Neural progenitor cell (in vitro differentiated cells): ENCODE data around the gene CCDC63. TPM values are rescaled to one million over a fixed set of nuclear protein-coding genes. Genes with fewer than 3 reads are reported as not detected.

ENCODE experiments used
- DNase-seq: peaks from one replicate; pipeline ENCODE4 v3.0.0-alpha.2; 2016; ENCODE audit warnings: low spot score
- H2AFZ ChIP-seq: fragments of 200-600 bp; sonication (generic); replicated peaks from 2 replicates; pipeline ENCODE4 v1.6.1; 2016; ENCODE audit warnings: antibody characterized with exemption
- H3F3A ChIP-seq: fragments of 200-600 bp; sonication (generic); 2 replicates; pipeline ENCODE4 v1.6.1; 2016; ENCODE audit warnings: antibody characterized with exemption, low read depth
- H3K27ac ChIP-seq: fragments of 200-600 bp; sonication (generic); 2 replicates; pipeline ENCODE4 v1.5.1; 2016; ENCODE audit warnings: mild to moderate bottlenecking
- H3K27me3 ChIP-seq: fragments of 200-600 bp; sonication (generic); 2 replicates; pipeline ENCODE4 v1.6.1; 2016; ENCODE audit warnings: mild to moderate bottlenecking, moderate library complexity
- H3K36me3 ChIP-seq: fragments of 200-600 bp; sonication (generic); 2 replicates; pipeline ENCODE4 v1.5.1; 2016
- H3K4me1 ChIP-seq: fragments of 200-600 bp; sonication (generic); 2 replicates; pipeline ENCODE4 v1.6.1; 2016; ENCODE audit warnings: mixed run types
- H3K4me2 ChIP-seq: fragments of 200-600 bp; sonication (generic); 2 replicates; pipeline ENCODE4 v1.6.1; 2016
- H3K4me3 ChIP-seq: fragments of 200-600 bp; sonication (generic); 2 replicates; pipeline ENCODE4 v1.5.1; 2016
- H3K79me2 ChIP-seq: fragments of 200-600 bp; sonication (generic); 2 replicates; pipeline ENCODE4 v1.6.1; 2016; ENCODE audit warnings: low read depth
- H3K9ac ChIP-seq: fragments of 200-600 bp; sonication (generic); 2 replicates; pipeline ENCODE4 v1.6.1; 2016
- H3K9me3 ChIP-seq: fragments of 200-600 bp; sonication (generic); 2 replicates; pipeline ENCODE4 v1.5.1; 2016; ENCODE audit warnings: low read depth
- H4K20me1 ChIP-seq: fragments of 200-600 bp; sonication (generic); 2 replicates; pipeline ENCODE4 v1.6.1; 2016; ENCODE audit warnings: low read depth
- H3K27ac Mint-ChIP-seq: 3 replicates; pipeline ENCODE4 v1.8.0; 2021; ENCODE audit warnings: mixed read lengths
- H3K27me3 Mint-ChIP-seq: 2 replicates; pipeline ENCODE4 v1.8.0; 2022; ENCODE audit warnings: low read depth, mild to moderate bottlenecking, inconsistent platforms, moderate library complexity, mixed read lengths; ENCODE audit not compliant: insufficient read depth
- H3K36me3 Mint-ChIP-seq: 3 replicates; pipeline ENCODE4 v1.8.0; 2021; ENCODE audit warnings: mixed read lengths
- H3K4me1 Mint-ChIP-seq: 3 replicates; pipeline ENCODE4 v1.8.0; 2021; ENCODE audit warnings: mixed read lengths
- H3K4me3 Mint-ChIP-seq: 3 replicates; pipeline ENCODE4 v1.8.0; 2021; ENCODE audit warnings: mild to moderate bottlenecking, moderate library complexity, mixed read lengths
- H3K9me3 Mint-ChIP-seq: 3 replicates; pipeline ENCODE4 v1.8.0; 2020; ENCODE audit warnings: mixed read lengths
- EZH2 ChIP-seq: fragments of 200-600 bp; sonication (generic); IDR thresholded peaks from 2 replicates; pipeline ENCODE4 v1.6.1; 2017; ENCODE audit warnings: antibody characterized with exemption, mild to moderate bottlenecking, moderate library complexity
- EZH2phosphoT487 ChIP-seq: fragments of 200-600 bp; sonication (generic); IDR thresholded peaks from 2 replicates; pipeline ENCODE4 v1.6.1; 2017; ENCODE audit warnings: antibody characterized with exemption
- total RNA-seq: library from RNA; depleted of rRNA; stranded (reverse); fragments of >200 nt; gene quantifications from 2 replicates; pipeline ENCODE4 v1.2.3, GENCODE V29; 2015; ENCODE audit warnings: low replicate concordance
- TF ChIP-seq, protein P1 (sequence below): fragments of 200-600 bp; sonication (generic); IDR thresholded peaks from 2 replicates; pipeline ENCODE4 v1.5.1; 2017; ENCODE audit warnings: antibody characterized with exemption, mild to moderate bottlenecking

The CCDC63 gene
- total RNA-seq, 1 donor from 2014 or later: 0.24 TPM

DNA sequence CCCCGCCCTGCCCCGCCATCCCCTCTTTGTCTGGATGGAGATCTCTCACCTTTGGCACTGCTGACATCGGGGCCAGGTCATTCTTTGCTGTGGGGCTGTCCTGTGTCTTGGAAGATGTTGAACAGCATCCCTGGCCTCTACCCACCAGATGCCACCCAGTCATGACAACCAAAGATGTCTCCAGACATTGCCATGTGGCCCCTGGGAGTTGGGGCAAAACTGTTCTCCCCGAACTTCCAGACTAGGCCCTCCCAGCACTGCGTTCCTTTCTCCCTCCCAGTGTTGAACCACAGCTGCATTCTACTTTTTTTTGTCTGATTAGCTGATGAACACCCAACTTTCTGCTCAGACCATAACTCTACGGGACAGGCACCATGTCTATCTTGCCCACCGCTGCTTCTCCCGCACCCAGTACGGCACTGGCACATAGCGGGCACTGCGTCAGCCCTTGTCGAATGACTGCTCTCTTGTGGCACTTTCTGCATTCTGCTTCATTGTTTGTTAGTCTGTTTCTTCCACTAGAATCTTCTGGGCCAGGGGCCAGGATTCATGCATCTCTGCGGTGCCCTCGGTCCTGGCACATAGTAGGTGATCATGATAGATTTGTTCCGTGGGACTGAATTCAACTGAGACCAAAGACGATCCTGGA is 86.7 kb downstream of the CCDC63 start:
- H3K4me1 ChIP-seq: peaks cover 12% of the 10 kb centered on the region

DNA sequence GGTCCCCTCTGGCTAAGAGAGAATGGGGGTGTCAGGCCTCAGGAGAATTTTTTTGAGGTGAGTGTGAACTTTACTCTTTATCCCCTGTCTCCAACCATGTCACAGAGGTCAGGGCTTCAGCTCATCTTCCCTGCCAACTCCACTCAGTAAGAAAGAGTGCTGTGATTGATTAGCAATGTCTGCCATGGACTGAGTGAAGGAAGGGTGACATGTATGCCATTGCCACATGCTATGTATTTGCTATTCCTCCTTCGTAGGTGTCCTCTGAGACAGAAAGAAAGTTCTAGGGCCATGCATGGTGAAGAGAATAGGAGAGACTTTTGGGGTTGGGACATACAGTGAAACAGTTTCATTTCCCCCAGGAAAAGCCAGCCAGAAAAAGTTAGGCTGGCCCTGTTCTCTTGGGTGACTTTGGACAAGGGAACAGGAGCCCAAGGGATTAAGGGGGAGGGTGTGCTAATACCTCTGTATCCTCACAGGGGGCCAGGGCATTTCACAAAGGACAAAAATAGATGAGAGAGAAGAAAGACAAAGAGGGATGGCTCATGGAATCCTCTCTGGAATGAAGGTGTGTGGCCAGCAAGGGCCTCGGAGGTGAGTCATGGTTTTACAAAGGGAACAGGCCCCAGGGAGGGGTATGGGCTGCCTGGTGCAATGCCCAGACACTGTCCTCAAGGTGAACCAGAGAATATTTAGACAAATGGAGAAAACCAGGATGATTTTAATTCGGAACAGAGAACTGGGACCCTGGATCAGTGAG is 87.5 kb downstream of the CCDC63 start:
- TF ChIP-seq EZH2phosphoT487: no peak
- peaks cover 7% of the 10 kb centered on the region for H3K4me1 Mint-ChIP-seq
- Histone ChIP-seq H3K4me3 (no peak overlapping the region), H3K27me3 (peaks cover 36% of the 10 kb centered on the region), H3K9me3 (no peaks in the 10 kb centered on the region), H3F3A (peaks cover 27% of the 10 kb centered on the region), H2AFZ (no peak overlapping the region), H3K36me3 (no peaks in the 10 kb centered on the region), H3K9ac (no peak overlapping the region), H3K27ac (no peak overlapping the region), H4K20me1 (no peaks in the 10 kb centered on the region), H3K4me1 (peaks cover 9% of the 10 kb centered on the region), H3K79me2 (no peaks in the 10 kb centered on the region), H3K4me2 (no peak overlapping the region)
- H3K9me3 Mint-ChIP-seq: no peaks in the 10 kb centered on the region
- no peak overlapping the region for H3K4me3 Mint-ChIP-seq
- H3K36me3 Mint-ChIP-seq: no peaks in the 10 kb centered on the region
- peak; percentile 38 for DNase-seq
- no peak overlapping the region for H3K27ac Mint-ChIP-seq
- peaks cover 6% of the 10 kb centered on the region for H3K27me3 Mint-ChIP-seq

More for the DNA sequence above, 86.7 kb downstream of the CCDC63 start:
- Histone ChIP-seq H3K36me3 (no peaks in the 10 kb centered on the region), H3K27ac (no peak overlapping the region), H3K4me2 (no peak overlapping the region), H4K20me1 (no peaks in the 10 kb centered on the region), H3K9me3 (no peaks in the 10 kb centered on the region), H3K79me2 (no peaks in the 10 kb centered on the region), H3F3A (peaks cover 27% of the 10 kb centered on the region), H3K27me3 (peaks cover 34% of the 10 kb centered on the region), H3K4me3 (no peak overlapping the region), H3K9ac (no peak overlapping the region), H2AFZ (no peak overlapping the region)
- Mint-ChIP-seq H3K4me3 (no peak overlapping the region), H3K27me3 (peaks cover 6% of the 10 kb centered on the region), H3K9me3 (no peaks in the 10 kb centered on the region), H3K36me3 (no peaks in the 10 kb centered on the region), H3K27ac (no peak overlapping the region), H3K4me1 (peaks cover 7% of the 10 kb centered on the region)
- TF ChIP-seq EZH2phosphoT487 (no peak), EZH2 (no peak)
- TF ChIP-seq, protein P1, sequence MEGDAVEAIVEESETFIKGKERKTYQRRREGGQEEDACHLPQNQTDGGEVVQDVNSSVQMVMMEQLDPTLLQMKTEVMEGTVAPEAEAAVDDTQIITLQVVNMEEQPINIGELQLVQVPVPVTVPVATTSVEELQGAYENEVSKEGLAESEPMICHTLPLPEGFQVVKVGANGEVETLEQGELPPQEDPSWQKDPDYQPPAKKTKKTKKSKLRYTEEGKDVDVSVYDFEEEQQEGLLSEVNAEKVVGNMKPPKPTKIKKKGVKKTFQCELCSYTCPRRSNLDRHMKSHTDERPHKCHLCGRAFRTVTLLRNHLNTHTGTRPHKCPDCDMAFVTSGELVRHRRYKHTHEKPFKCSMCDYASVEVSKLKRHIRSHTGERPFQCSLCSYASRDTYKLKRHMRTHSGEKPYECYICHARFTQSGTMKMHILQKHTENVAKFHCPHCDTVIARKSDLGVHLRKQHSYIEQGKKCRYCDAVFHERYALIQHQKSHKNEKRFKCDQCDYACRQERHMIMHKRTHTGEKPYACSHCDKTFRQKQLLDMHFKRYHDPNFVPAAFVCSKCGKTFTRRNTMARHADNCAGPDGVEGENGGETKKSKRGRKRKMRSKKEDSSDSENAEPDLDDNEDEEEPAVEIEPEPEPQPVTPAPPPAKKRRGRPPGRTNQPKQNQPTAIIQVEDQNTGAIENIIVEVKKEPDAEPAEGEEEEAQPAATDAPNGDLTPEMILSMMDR: no peak
- DNase-seq: no peak

DNA sequence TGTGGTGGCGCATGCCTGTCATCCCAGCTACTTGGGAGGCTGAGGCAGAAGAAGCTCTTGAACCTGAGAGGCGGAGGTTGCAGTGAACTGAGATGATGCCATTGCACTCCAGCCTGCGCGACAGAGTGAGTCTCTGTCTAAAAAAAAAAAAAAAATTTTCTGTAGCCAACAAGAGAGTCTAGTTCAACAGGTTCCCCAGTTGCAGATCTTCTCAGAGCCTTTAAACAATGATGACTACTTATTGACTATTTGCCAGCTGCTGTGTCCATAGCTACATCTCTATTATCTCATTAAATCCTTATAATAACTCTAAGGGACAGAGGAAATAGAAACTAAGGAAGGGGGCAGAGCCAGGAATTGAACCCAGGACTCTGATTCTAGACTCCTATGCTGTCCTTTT is 88.8 kb downstream of the CCDC63 start:
- H2AFZ ChIP-seq: no peak overlapping the region
- Mint-ChIP-seq H3K9me3 (no peaks in the 10 kb centered on the region), H3K4me1 (peaks cover 7% of the 10 kb centered on the region), H3K27me3 (peaks cover 6% of the 10 kb centered on the region), H3K4me3 (no peak overlapping the region), H3K36me3 (no peaks in the 10 kb centered on the region), H3K27ac (no peak overlapping the region)
- H3K27me3 ChIP-seq: peaks cover 36% of the 10 kb centered on the region
- H3K4me2 ChIP-seq: no peak overlapping the region
- H4K20me1 ChIP-seq: no peaks in the 10 kb centered on the region
- H3K27ac ChIP-seq: no peak overlapping the region
- H3F3A ChIP-seq: peaks cover 27% of the 10 kb centered on the region
- peaks cover 9% of the 10 kb centered on the region for H3K4me1 ChIP-seq
- no peaks in the 10 kb centered on the region for H3K9me3 ChIP-seq
- no peak for DNase-seq
- TF ChIP-seq, protein P1: no peak
- no peak for TF ChIP-seq EZH2phosphoT487
- no peak for TF ChIP-seq EZH2
- no peak overlapping the region for H3K9ac ChIP-seq
- no peaks in the 10 kb centered on the region for H3K36me3 ChIP-seq
- H3K4me3 ChIP-seq: no peak overlapping the region
- H3K79me2 ChIP-seq: no peaks in the 10 kb centered on the region
